ENCODE results near the gene CYTH4.

DNA sequence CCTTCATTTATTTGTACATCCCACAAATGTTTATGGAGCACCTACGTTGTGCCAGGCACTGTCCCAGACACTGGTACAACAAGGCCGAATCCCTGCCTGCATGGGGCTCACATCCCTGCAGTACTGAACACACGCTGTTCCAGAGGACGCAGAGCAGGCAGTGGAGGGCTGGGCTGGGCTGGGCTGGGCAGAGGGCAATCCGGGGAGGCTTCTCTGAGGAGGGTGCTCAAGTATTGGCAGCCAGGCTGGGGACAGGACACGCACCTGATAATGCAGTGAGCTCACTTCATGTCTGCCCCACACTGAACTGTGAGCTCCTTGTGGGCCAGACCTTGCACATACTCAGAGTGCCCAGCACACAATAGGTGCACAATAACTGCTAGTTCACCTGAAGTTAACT, 34.1 kb downstream of the CYTH4 start:
- TF ChIP-seq EZH2 (IDR thresholded peaks at IDR 0.05; ENCODE audit: borderline replicate concordance, insufficient read depth, low read length, poor library complexity, severe bottlenecking) = no peak
- TF ChIP-seq, protein P1, sequence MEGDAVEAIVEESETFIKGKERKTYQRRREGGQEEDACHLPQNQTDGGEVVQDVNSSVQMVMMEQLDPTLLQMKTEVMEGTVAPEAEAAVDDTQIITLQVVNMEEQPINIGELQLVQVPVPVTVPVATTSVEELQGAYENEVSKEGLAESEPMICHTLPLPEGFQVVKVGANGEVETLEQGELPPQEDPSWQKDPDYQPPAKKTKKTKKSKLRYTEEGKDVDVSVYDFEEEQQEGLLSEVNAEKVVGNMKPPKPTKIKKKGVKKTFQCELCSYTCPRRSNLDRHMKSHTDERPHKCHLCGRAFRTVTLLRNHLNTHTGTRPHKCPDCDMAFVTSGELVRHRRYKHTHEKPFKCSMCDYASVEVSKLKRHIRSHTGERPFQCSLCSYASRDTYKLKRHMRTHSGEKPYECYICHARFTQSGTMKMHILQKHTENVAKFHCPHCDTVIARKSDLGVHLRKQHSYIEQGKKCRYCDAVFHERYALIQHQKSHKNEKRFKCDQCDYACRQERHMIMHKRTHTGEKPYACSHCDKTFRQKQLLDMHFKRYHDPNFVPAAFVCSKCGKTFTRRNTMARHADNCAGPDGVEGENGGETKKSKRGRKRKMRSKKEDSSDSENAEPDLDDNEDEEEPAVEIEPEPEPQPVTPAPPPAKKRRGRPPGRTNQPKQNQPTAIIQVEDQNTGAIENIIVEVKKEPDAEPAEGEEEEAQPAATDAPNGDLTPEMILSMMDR (IDR thresholded peaks at IDR 0.05; ENCODE audit: poor library complexity, severe bottlenecking) = no peak
- no peak for TF ChIP-seq TAF1 (IDR thresholded peaks at IDR 0.05; ENCODE audit: low read depth)
- TF ChIP-seq POLR2AphosphoS5 (IDR thresholded peaks at IDR 0.05) = no peak
- TF ChIP-seq, protein P2, sequence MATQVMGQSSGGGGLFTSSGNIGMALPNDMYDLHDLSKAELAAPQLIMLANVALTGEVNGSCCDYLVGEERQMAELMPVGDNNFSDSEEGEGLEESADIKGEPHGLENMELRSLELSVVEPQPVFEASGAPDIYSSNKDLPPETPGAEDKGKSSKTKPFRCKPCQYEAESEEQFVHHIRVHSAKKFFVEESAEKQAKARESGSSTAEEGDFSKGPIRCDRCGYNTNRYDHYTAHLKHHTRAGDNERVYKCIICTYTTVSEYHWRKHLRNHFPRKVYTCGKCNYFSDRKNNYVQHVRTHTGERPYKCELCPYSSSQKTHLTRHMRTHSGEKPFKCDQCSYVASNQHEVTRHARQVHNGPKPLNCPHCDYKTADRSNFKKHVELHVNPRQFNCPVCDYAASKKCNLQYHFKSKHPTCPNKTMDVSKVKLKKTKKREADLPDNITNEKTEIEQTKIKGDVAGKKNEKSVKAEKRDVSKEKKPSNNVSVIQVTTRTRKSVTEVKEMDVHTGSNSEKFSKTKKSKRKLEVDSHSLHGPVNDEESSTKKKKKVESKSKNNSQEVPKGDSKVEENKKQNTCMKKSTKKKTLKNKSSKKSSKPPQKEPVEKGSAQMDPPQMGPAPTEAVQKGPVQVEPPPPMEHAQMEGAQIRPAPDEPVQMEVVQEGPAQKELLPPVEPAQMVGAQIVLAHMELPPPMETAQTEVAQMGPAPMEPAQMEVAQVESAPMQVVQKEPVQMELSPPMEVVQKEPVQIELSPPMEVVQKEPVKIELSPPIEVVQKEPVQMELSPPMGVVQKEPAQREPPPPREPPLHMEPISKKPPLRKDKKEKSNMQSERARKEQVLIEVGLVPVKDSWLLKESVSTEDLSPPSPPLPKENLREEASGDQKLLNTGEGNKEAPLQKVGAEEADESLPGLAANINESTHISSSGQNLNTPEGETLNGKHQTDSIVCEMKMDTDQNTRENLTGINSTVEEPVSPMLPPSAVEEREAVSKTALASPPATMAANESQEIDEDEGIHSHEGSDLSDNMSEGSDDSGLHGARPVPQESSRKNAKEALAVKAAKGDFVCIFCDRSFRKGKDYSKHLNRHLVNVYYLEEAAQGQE (IDR thresholded peaks at IDR 0.05; ENCODE audit: borderline replicate concordance) = no peak
- no peak for TF ChIP-seq EP300 (conservative IDR thresholded peaks at IDR 0.05; ENCODE audit: poor library complexity, severe bottlenecking)
- no peak for TF ChIP-seq SMC3 (conservative IDR thresholded peaks at IDR 0.05; ENCODE audit: poor library complexity)

All from neural cell (in vitro differentiated cells).